Esophagus squamous epithelium (tissue), 4 donors: Measurements from ENCODE around the gene ZSCAN12.

ENCODE experiments used
- CTCF ChIP-seq, 6 experiments: fragments of 450-650 bp in 4 of 6; fragments of 200-600 bp in 2 of 6; sonication (generic) in 2 of 6; IDR thresholded peaks; one replicate each; pipeline ENCODE4 v1.5.1; 2016 to 2019; ENCODE audit warnings: antibody characterized with exemption in 6 of 6, mild to moderate bottlenecking in 4 of 6, moderate library complexity in 4 of 6
- POLR2A ChIP-seq, 4 donors: fragments of 450-650 bp; IDR thresholded peaks; one replicate each; pipeline ENCODE4 v1.6.1; 2017; ENCODE audit warnings: antibody characterized with exemption in 4 of 4, mild to moderate bottlenecking in 4 of 4, moderate library complexity in 3 of 4

- no peak for TF ChIP-seq CTCF (IDR thresholded peaks at IDR 0.05)
- TF ChIP-seq POLR2A (IDR thresholded peaks at IDR 0.05), result no peak
Measured at GRCh38 chr6:28384143-28384533, 15.4 kb downstream of the ZSCAN12 start.
